Upper lobe of left lung (tissue), 6 donors: ENCODE measurements around the gene PRR5L. TPM values are rescaled to one million over a fixed set of nuclear protein-coding genes. Genes with fewer than 3 reads are reported as not detected.
"Not testable (repeated sequence)": the region's sequence is repeated elsewhere in the genome, so short reads cannot be mapped to it uniquely, and the experiment has no call there.

Experiments
- ATAC-seq, 2 donors: fragments of 200-7000 bp; cut with Tn5 transposase; one replicate each; pipeline ENCODE4 v1.9.1; 2022; ENCODE audit warnings: mild to moderate bottlenecking in 2 of 2, moderate library complexity in 2 of 2; ENCODE audit not compliant: low FRiP score in 2 of 2
- DNase-seq, 2 donors: peaks; one replicate each; pipeline ENCODE4 v3.0.0-alpha.2; 2019 to 2020
- H3K27ac ChIP-seq, 4 donors: fragments of 200-600 bp; sonication (generic); one replicate each; pipeline ENCODE4 v1.5.1; 2016 to 2019
- H3K27me3 ChIP-seq, 4 donors: fragments of 200-600 bp; sonication (generic); one replicate each; pipeline ENCODE4 v1.5.1; 2017 to 2019
- H3K36me3 ChIP-seq, 4 donors: fragments of 200-600 bp; sonication (generic); one replicate each; pipeline ENCODE4 v1.5.1; 2016 to 2019
- H3K4me1 ChIP-seq, 4 donors: fragments of 200-600 bp; sonication (generic); one replicate each; pipeline ENCODE4 v1.5.1; 2018 to 2019
- H3K4me3 ChIP-seq, 4 donors: fragments of 200-600 bp; sonication (generic); one replicate each; pipeline ENCODE4 v1.5.1; 2017 to 2019; ENCODE audit warnings: mild to moderate bottlenecking in 2 of 4, moderate library complexity in 1 of 4
- H3K9me3 ChIP-seq, 4 donors: fragments of 200-600 bp; sonication (generic); one replicate each; pipeline ENCODE4 v1.5.1; 2018 to 2019
- EP300 ChIP-seq, 4 donors: sonication (generic); formaldehyde crosslinking; IDR thresholded peaks; one replicate each; pipeline ENCODE4 v1.5.1; 2017; ENCODE audit warnings: antibody characterized with exemption in 4 of 4, control low read depth in 2 of 4
- POLR2A ChIP-seq, 4 donors: fragments of 450-650 bp; IDR thresholded peaks; one replicate each; pipeline ENCODE4 v1.5.1; 2016 to 2017; ENCODE audit warnings: antibody characterized with exemption in 4 of 4, mild to moderate bottlenecking in 2 of 4
- POLR2AphosphoS5 ChIP-seq, 2 donors: sonication (generic); formaldehyde crosslinking; IDR thresholded peaks; one replicate each; pipeline ENCODE4 v1.5.1; 2017; ENCODE audit warnings: antibody characterized with exemption in 2 of 2
- WGBS, 2 donors: methylation state at CpG; one replicate each; pipeline ENCODE4 v1.1.5; 2017 to 2018; 5-methylcytosine and 5-hydroxymethylcytosine counted together
- total RNA-seq, 6 donors: library from RNA; depleted of rRNA in 4 of 6; stranded (reverse); fragments of >200 nt in 4 of 6; gene quantifications; one replicate each; pipeline versions ENCODE4 v1.1.0 to v1.2.1, GENCODE V29; 2016 to 2021
- TF ChIP-seq, protein P1 (sequence below), 6 experiments: fragments of 450-650 bp in 4 of 6; fragments of 200-600 bp in 2 of 6; sonication (generic) in 2 of 6; IDR thresholded peaks; one replicate each; pipeline ENCODE4 v1.5.1; 2016 to 2019; ENCODE audit warnings: antibody characterized with exemption in 6 of 6
- donor health status: DM: no; HTN: no; CAD: no; lungs with moderate emphysema.
- donor health status: DM: no; HTN: yes; CAD: no; lungs with severe emphysema.

PRR5L gene
- total RNA-seq, 6 donors from 2014 or later, result 18.9 to 40.5 (median 27.6) TPM

GRCh38 chr11:36471577-36471976 is 175.5 kb downstream of the PRR5L start:
- H3K4me1 ChIP-seq, result peaks cover 0 to 15% (median 5%) of the 10 kb centered on the region in 4 donors
- TF ChIP-seq EP300 (IDR thresholded peaks at IDR 0.05) (no peak), POLR2A (IDR thresholded peaks at IDR 0.05) (no peak), POLR2AphosphoS5 (IDR thresholded peaks at IDR 0.05) (no peak)
- TF ChIP-seq, protein P1, sequence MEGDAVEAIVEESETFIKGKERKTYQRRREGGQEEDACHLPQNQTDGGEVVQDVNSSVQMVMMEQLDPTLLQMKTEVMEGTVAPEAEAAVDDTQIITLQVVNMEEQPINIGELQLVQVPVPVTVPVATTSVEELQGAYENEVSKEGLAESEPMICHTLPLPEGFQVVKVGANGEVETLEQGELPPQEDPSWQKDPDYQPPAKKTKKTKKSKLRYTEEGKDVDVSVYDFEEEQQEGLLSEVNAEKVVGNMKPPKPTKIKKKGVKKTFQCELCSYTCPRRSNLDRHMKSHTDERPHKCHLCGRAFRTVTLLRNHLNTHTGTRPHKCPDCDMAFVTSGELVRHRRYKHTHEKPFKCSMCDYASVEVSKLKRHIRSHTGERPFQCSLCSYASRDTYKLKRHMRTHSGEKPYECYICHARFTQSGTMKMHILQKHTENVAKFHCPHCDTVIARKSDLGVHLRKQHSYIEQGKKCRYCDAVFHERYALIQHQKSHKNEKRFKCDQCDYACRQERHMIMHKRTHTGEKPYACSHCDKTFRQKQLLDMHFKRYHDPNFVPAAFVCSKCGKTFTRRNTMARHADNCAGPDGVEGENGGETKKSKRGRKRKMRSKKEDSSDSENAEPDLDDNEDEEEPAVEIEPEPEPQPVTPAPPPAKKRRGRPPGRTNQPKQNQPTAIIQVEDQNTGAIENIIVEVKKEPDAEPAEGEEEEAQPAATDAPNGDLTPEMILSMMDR (IDR thresholded peaks at IDR 0.05), result no peak
- H3K4me3 ChIP-seq, result no peak overlapping the region
- DNase-seq (no peak), ATAC-seq (no peak)
- H3K27ac ChIP-seq, result no peak overlapping the region
- H3K27me3 ChIP-seq, result no peaks in the 10 kb centered on the region
- WGBS, 2 donors, result 59 to 71% methylated on average over 1 of the region's 1 CpG
- H3K36me3 ChIP-seq, result peaks cover 0 to 3% (median 0%) of the 10 kb centered on the region in 4 donors
- no peaks in the 10 kb centered on the region for H3K9me3 ChIP-seq

DNA sequence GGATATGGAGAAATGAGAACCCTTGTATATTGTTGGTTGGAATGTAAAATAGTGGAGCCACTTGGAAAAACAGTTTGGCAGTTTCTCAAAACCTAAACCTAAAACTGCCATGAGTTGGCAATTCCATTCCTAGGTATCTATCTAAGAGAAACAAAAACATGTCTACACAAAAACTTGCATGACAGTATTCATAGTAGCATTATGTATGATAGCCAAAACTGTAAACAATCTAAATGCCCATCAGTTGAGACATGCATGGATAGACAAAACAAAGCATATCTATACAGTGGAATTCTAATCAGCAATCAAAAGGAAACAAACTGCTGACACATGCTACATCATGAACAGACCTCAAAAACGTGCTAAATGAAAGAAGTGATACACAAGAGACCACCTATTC is 179.1 kb downstream of the PRR5L start:
- H3K27me3 ChIP-seq, result no peaks in the 10 kb centered on the region
- WGBS, 2 donors, result 52 to 79% methylated on average over 1 of the region's 1 CpG
- no peak for DNase-seq
- TF ChIP-seq POLR2AphosphoS5 (IDR thresholded peaks at IDR 0.05) (no peak), POLR2A (IDR thresholded peaks at IDR 0.05) (no peak), EP300 (IDR thresholded peaks at IDR 0.05) (no peak)
- TF ChIP-seq, protein P1 (IDR thresholded peaks at IDR 0.05), result no peak
- H3K36me3 ChIP-seq, result peaks cover 0 to 3% (median 0%) of the 10 kb centered on the region in 4 donors
- H3K4me3 ChIP-seq, result no peak overlapping the region
- no peaks in the 10 kb centered on the region for H3K9me3 ChIP-seq
- no peak overlapping the region for H3K27ac ChIP-seq
- ATAC-seq, result no peak
- peaks cover 0 to 13% (median 0%) of the 10 kb centered on the region in 4 donors for H3K4me1 ChIP-seq

GRCh38 chr11:36478700-36479329 is 182.7 kb downstream of the PRR5L start:
- peaks cover 0 to 3% (median 0%) of the 10 kb centered on the region in 4 donors for H3K36me3 ChIP-seq
- no peak overlapping the region for H3K4me3 ChIP-seq
- DNase-seq (no peak), ATAC-seq (peak in 1 of 2 donors; percentile 81)
- no peaks in the 10 kb centered on the region for H3K27me3 ChIP-seq
- peaks cover 0 to 4% (median 0%) of the 10 kb centered on the region in 4 donors for H3K4me1 ChIP-seq
- TF ChIP-seq POLR2AphosphoS5 (IDR thresholded peaks at IDR 0.05), result no peak
- TF ChIP-seq, protein P1 (IDR thresholded peaks at IDR 0.05), result peak; percentile 32 to 60 (median 41)
- WGBS, 2 donors, result 18 to 35% methylated on average over 2 of the region's 2 CpGs
- H3K9me3 ChIP-seq, result no peaks in the 10 kb centered on the region
- H3K27ac ChIP-seq, result no peak overlapping the region

DNA sequence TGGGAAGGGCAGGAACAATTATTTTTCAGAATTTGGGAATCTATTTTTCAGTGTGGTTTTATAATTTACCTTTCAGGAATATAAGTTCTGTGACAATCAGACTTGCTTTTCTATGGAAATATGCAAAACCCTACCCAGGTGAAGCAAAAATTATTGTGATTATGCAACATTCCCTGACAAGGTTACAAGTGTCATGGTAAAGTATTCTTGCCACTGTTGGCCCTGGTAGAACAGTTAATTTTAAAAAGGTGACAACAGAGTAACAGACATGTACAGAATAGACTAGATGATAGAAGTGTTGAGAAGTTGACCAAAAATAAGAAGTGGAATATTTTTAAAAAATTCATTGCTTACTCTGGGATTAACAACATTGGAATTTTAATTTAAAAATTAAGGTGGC is 184.7 kb downstream of the PRR5L start:
- peaks cover 0 to 4% (median 0%) of the 10 kb centered on the region in 4 donors for H3K4me1 ChIP-seq
- H3K4me3 ChIP-seq, result no peak overlapping the region
- H3K36me3 ChIP-seq, result peaks cover 0 to 20% (median 5%) of the 10 kb centered on the region in 4 donors
- no peaks in the 10 kb centered on the region for H3K27me3 ChIP-seq
- no peak overlapping the region for H3K27ac ChIP-seq
- DNase-seq (no peak), ATAC-seq (no peak)
- no peaks in the 10 kb centered on the region for H3K9me3 ChIP-seq
- no peak for TF ChIP-seq POLR2A (IDR thresholded peaks at IDR 0.05)
- no peak for TF ChIP-seq POLR2AphosphoS5 (IDR thresholded peaks at IDR 0.05)
- TF ChIP-seq, protein P1 (IDR thresholded peaks at IDR 0.05), result no peak
- no peak for TF ChIP-seq EP300 (IDR thresholded peaks at IDR 0.05)

DNA sequence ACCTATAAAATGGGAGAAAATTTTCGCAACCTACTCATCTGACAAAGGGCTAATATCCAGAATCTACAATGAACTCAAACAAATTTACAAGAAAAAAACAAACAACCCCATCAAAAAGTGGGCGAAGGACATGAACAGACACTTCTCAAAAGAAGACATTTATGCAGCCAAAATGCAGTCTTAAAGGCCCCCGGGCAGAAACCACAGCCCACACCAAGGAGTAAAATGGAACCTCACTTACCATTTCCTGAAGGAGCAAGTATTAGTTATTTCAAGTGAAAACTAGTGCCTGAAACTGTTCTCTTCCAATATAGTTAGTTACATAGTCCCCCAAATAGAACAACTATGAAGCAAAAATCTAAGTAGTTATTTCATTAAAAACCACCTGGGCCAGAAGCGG is 187.0 kb downstream of the PRR5L start:
- ATAC-seq, H3K27ac ChIP-seq, DNase-seq, H3K27me3 ChIP-seq, H3K9me3 ChIP-seq, H3K4me3 ChIP-seq: not testable (repeated sequence)
- WGBS, 2 donors, result 83 to 85% methylated on average over 3 of the region's 4 CpGs
- peaks cover 6 to 13% (median 11%) of the 10 kb centered on the region in 4 donors for H3K4me1 ChIP-seq
- peaks cover 0 to 35% (median 14%) of the 10 kb centered on the region in 4 donors for H3K36me3 ChIP-seq
